Neuronal stem cell (in vitro differentiated cells): ENCODE results near the gene CDH23.

ENCODE experiments used
- DNase-seq: peaks from one replicate; pipeline ENCODE4 v3.0.0-alpha.2; 2013; ENCODE audit warnings: low spot score
- H2AFZ ChIP-seq: one replicate; pipeline ENCODE4 v1.6.1; 2013; ENCODE audit warnings: mild to moderate bottlenecking, low read length, inconsistent platforms
- H2AK5ac ChIP-seq: 2 replicates; pipeline ENCODE4 v1.6.1; 2013; ENCODE audit warnings: low read depth, mild to moderate bottlenecking, inconsistent platforms, low read length, moderate library complexity, mixed read lengths
- H2BK120ac ChIP-seq: 2 replicates; pipeline ENCODE4 v1.6.1; 2013; ENCODE audit warnings: low read depth, mild to moderate bottlenecking, inconsistent platforms, low read length, moderate library complexity, mixed read lengths
- H2BK12ac ChIP-seq: one replicate; pipeline ENCODE4 v1.6.1; 2013; ENCODE audit warnings: low read length, inconsistent platforms
- H2BK15ac ChIP-seq: 2 replicates; pipeline ENCODE4 v1.6.1; 2013; ENCODE audit warnings: mild to moderate bottlenecking, low read length, inconsistent platforms, mixed read lengths
- H2BK5ac ChIP-seq: one replicate; pipeline ENCODE4 v1.6.1; 2013; ENCODE audit warnings: inconsistent platforms, mild to moderate bottlenecking, low read length, moderate library complexity
- H3K14ac ChIP-seq: one replicate; pipeline ENCODE4 v1.6.1; 2013; ENCODE audit warnings: low read length, inconsistent platforms
- H3K18ac ChIP-seq: 2 replicates; pipeline ENCODE4 v1.6.1; 2013; ENCODE audit warnings: low read length, inconsistent platforms
- H3K23ac ChIP-seq: 2 replicates; pipeline ENCODE4 v1.6.1; 2013; ENCODE audit warnings: low read depth, mild to moderate bottlenecking, mixed read lengths, low read length, inconsistent platforms; ENCODE audit not compliant: poor library complexity
- H3K27ac ChIP-seq: replicated peaks from 3 replicates; pipeline ENCODE4 v1.5.1; 2013; ENCODE audit warnings: low read length, inconsistent platforms
- H3K27me3 ChIP-seq, 3 experiments: 2 replicates each; pipeline ENCODE4 v1.6.1; 2013; ENCODE audit warnings: low read length in 3 of 3, mild to moderate bottlenecking in 2 of 3, inconsistent platforms in 1 of 3, low read depth in 1 of 3, mixed read lengths in 1 of 3, moderate library complexity in 1 of 3; ENCODE audit not compliant: control insufficient read depth in 3 of 3, insufficient read depth in 3 of 3
- H3K36me3 ChIP-seq, 2 donors: replicated peaks in 1 of 2; 2 replicates each; pipeline ENCODE4 v1.6.1; 2013; ENCODE audit warnings: low read length in 2 of 2; ENCODE audit not compliant: control insufficient read depth in 2 of 2, insufficient read depth in 2 of 2
- H3K4ac ChIP-seq: 2 replicates; pipeline ENCODE4 v1.6.1; 2013; ENCODE audit warnings: inconsistent platforms, mild to moderate bottlenecking, low read length, moderate library complexity
- H3K4me1 ChIP-seq, 2 donors: 1 replicate in 1 of 2; 2 replicates in 1 of 2; pipeline ENCODE4 v1.6.1; 2013; ENCODE audit warnings: low read length in 2 of 2, low read depth in 1 of 2; ENCODE audit not compliant: control insufficient read depth in 2 of 2, insufficient read depth in 1 of 2
- H3K4me2 ChIP-seq: one replicate; pipeline ENCODE4 v1.6.1; 2013; ENCODE audit warnings: mild to moderate bottlenecking, low read length, inconsistent platforms; ENCODE audit not compliant: insufficient read depth, poor library complexity, severe bottlenecking
- H3K4me3 ChIP-seq, 2 donors: 2 replicates each; pipeline ENCODE4 v1.5.1; 2013; ENCODE audit warnings: low read length in 2 of 2, mild to moderate bottlenecking in 2 of 2, inconsistent platforms in 1 of 2, moderate library complexity in 1 of 2
- H3K79me1 ChIP-seq: one replicate; pipeline ENCODE4 v1.6.1; 2013; ENCODE audit warnings: low read depth, mild to moderate bottlenecking, inconsistent platforms, low read length, moderate library complexity
- H3K9ac ChIP-seq: one replicate; pipeline ENCODE4 v1.6.1; 2013; ENCODE audit warnings: mild to moderate bottlenecking, low read depth, low read length, inconsistent platforms; ENCODE audit not compliant: poor library complexity
- H3K9me3 ChIP-seq, 2 donors: replicated peaks in 1 of 2; 2 replicates each; pipeline versions ENCODE3 to v1.6.1; 2013; ENCODE audit warnings: low read length in 2 of 2, mild to moderate bottlenecking in 2 of 2, inconsistent platforms in 1 of 2, low read depth in 1 of 2, mixed read lengths in 1 of 2, moderate library complexity in 1 of 2; ENCODE audit not compliant: control insufficient read depth in 2 of 2, insufficient read depth in 1 of 2
- H4K8ac ChIP-seq: one replicate; pipeline ENCODE4 v1.6.1; 2013; ENCODE audit warnings: low read depth, mild to moderate bottlenecking, inconsistent platforms, low read length, moderate library complexity
- H4K91ac ChIP-seq: one replicate; pipeline ENCODE4 v1.6.1; 2013; ENCODE audit warnings: low read length, low read depth, mild to moderate bottlenecking, inconsistent platforms; ENCODE audit not compliant: poor library complexity
- whole genome bisulfite sequencing, 2 donors: extraction: QIAGEN DNeasy Blood & Tissue Kit; methylation state at CpG; one replicate each; pipeline ENCODE4 v1.1.7; 2013; ENCODE audit warnings: missing lambda C conversion rate in 2 of 2, mixed read lengths in 1 of 2; ENCODE audit not compliant: insufficient read length in 2 of 2, insufficient replicate concordance in 1 of 2; ENCODE audit errors: extremely low coverage in 2 of 2; 5-methylcytosine and 5-hydroxymethylcytosine counted together

Gene CDH23

DNA sequence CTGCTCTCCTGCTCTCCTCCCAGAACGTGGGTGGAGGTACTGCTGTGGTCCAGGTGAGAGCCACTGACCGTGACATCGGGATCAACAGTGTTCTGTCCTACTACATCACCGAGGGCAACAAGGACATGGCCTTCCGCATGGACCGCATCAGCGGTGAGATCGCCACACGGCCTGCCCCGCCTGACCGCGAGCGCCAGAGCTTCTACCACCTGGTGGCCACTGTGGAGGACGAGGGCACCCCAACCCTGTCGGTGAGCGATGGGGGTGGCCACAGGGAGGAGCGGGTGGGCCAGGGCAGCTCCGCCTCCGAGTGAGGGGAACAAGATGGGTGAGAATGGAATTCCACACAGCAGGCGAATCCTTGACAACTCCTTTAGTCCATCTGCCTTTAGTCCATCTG lies 345.0 kb downstream of the CDH23 start:
- no peak overlapping the region for H2BK5ac ChIP-seq
- H2BK120ac ChIP-seq: no peak overlapping the region
- no peak overlapping the region for H3K23ac ChIP-seq
- peaks cover 0 to 13% (median 0%) of the 10 kb centered on the region in 3 experiments for H3K27me3 ChIP-seq
- no peak overlapping the region for H2AK5ac ChIP-seq
- peaks cover 0 to 3% of the 10 kb centered on the region in 2 donors for H3K4me1 ChIP-seq
- H2BK12ac ChIP-seq: no peak overlapping the region
- H3K4me3 ChIP-seq: no peak overlapping the region
- H4K8ac ChIP-seq: no peak overlapping the region
- peak overlapping the region; percentile 73 for H3K14ac ChIP-seq
- no CpG with 5 or more reads among the region's 20 CpGs for WGBS, 2 donors
- H4K91ac ChIP-seq: no peak overlapping the region
- H3K9me3 ChIP-seq: no peaks in the 10 kb centered on the region
- H3K9ac ChIP-seq: peak overlapping the region; percentile 45
- H2BK15ac ChIP-seq: peak overlapping the region; percentile 20
- no peak for DNase-seq
- H3K18ac ChIP-seq: peak overlapping the region; percentile 40
- no peaks in the 10 kb centered on the region for H3K36me3 ChIP-seq
- no peak overlapping the region for H3K4me2 ChIP-seq
- no peaks in the 10 kb centered on the region for H3K79me1 ChIP-seq
- H3K27ac ChIP-seq: no peak overlapping the region
- H3K4ac ChIP-seq: no peak overlapping the region
- H2AFZ ChIP-seq: no peak overlapping the region

DNA sequence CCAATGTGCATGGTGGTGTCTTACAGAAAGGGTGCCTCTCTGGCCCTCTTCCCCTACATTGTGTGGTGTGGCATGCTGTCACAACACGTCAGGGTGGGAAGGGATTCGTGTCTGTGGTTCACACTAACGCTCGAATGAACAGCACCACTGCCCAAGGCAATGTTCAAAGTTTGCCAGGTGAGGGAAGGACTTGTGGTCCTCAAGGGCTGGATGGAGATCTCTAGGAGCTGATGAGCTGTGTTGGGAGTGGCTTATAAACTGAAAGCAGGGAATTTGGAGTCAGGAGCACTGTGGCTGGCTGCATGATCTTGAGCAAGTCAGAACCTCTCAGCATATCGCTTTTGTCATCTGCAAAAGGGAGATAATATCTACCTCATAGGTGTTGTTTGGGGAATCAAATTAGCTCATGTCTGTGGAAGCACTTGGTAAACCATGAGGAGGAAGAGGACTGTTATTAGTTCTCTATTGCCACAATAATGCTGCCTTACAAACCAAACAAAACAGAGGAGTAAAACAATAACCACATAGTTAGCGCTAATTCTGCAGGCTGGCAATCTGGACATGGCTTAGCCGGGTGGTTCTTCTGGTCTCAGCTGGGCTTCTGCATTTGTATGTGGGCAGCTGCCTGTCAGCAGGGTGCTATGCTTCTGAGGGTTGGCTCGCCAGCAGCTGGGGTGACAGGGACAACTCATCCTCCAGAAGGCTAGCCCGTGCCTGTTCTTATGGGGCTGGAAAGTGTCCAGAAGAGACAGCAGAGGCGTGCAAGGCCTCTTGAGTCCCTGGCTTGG lies 345.8 kb downstream of the CDH23 start:
- no peak overlapping the region for H3K23ac ChIP-seq
- H2BK12ac ChIP-seq: no peak overlapping the region
- H3K27me3 ChIP-seq: peaks cover 0 to 10% (median 0%) of the 10 kb centered on the region in 3 experiments
- H3K18ac ChIP-seq: no peak overlapping the region
- H2BK15ac ChIP-seq: no peak overlapping the region
- H2AFZ ChIP-seq: no peak overlapping the region
- no peak overlapping the region for H4K8ac ChIP-seq
- no peaks in the 10 kb centered on the region for H3K9me3 ChIP-seq
- H3K9ac ChIP-seq: no peak overlapping the region
- no peaks in the 10 kb centered on the region for H3K36me3 ChIP-seq
- peaks cover 0 to 3% of the 10 kb centered on the region in 2 donors for H3K4me1 ChIP-seq
- WGBS, 2 donors: no CpG with 5 or more reads among the region's 10 CpGs
- H3K79me1 ChIP-seq: no peaks in the 10 kb centered on the region
- H2BK120ac ChIP-seq: no peak overlapping the region
- no peak overlapping the region for H3K4me2 ChIP-seq
- H3K27ac ChIP-seq: no peak overlapping the region
- H4K91ac ChIP-seq: no peak overlapping the region
- no peak overlapping the region for H2AK5ac ChIP-seq
- no peak for DNase-seq
- H3K14ac ChIP-seq: no peak overlapping the region
- no peak overlapping the region for H3K4me3 ChIP-seq
- H2BK5ac ChIP-seq: no peak overlapping the region
- no peak overlapping the region for H3K4ac ChIP-seq

DNA sequence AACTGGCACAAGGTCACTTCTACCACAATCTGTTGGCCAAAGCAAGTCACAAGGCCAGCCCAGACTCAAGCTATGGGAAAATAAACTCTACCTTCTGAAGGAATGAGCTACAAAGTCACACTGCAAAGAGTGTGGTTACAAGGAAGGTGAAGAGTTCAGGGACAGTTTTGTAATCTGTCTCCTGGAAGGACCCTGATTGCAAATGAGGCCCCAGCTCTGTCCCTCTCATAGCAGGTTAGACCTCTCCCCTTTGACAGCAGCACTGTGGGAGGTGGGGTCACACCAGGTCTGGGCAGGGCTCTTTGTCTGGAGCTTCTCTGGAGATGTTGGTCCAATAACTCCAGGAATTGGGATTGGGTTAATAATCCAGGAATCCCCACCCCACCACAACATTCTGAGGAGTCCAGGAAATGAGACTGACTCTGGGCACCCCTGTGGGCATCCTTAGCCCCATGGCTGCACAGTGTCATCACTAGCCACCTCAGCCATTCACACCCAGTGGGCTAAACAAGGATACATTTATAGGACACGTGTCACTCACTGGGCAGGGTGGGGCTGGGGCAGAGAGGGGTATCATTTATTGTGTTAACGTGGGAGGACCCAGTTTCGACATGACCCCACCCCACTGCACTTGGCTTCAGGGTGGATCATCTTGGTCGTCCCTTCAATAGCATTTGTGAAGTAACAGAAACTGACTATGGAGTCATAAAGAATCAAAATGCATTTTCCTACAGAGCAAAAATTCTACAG lies 346.5 kb downstream of the CDH23 start:
- H3K4ac ChIP-seq: no peak overlapping the region
- peaks cover 0 to 8% of the 10 kb centered on the region in 2 donors for H3K4me1 ChIP-seq
- H3K36me3 ChIP-seq: no peaks in the 10 kb centered on the region
- no peak overlapping the region for H4K8ac ChIP-seq
- DNase-seq: no peak
- peaks cover 0 to 10% (median 0%) of the 10 kb centered on the region in 3 experiments for H3K27me3 ChIP-seq
- no peak overlapping the region for H3K27ac ChIP-seq
- H3K18ac ChIP-seq: no peak overlapping the region
- H3K14ac ChIP-seq: no peak overlapping the region
- H2AFZ ChIP-seq: no peak overlapping the region
- no peak overlapping the region for H3K9ac ChIP-seq
- no peak overlapping the region for H2BK15ac ChIP-seq
- no peak overlapping the region for H3K4me2 ChIP-seq
- no peak overlapping the region for H3K4me3 ChIP-seq
- H3K79me1 ChIP-seq: no peaks in the 10 kb centered on the region
- H2BK120ac ChIP-seq: no peak overlapping the region
- no peaks in the 10 kb centered on the region for H3K9me3 ChIP-seq
- no peak overlapping the region for H2BK12ac ChIP-seq
- H3K23ac ChIP-seq: no peak overlapping the region
- no peak overlapping the region for H2BK5ac ChIP-seq
- no CpG with 5 or more reads among the region's 4 CpGs for WGBS, 2 donors
- no peak overlapping the region for H2AK5ac ChIP-seq
- H4K91ac ChIP-seq: no peak overlapping the region

DNA sequence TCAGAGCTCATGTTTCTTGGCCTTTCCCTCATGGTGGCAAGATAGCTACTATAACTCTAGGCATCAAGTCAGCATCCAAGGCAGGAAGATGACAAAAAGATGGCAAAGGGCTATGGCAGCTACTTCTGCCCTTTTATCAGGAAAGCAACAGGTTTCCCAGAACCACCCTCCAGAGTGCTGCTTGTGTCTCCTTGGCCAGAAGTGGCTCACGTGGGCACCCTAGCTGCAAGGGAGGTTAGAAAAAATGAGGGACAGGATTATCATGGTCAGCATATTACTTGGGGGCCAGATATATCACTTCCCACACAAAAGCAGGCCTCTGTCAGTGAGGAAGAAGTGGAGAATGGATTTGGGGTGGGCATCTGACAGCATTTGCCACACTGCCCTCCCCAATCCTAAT lies 347.1 kb downstream of the CDH23 start:
- no CpG with 5 or more reads among the region's 1 CpG for WGBS, 2 donors
- Histone ChIP-seq H3K14ac (no peak overlapping the region), H3K79me1 (no peaks in the 10 kb centered on the region), H3K4me1 (peaks cover 3 to 8% of the 10 kb centered on the region in 2 donors), H3K36me3 (no peaks in the 10 kb centered on the region), H2AK5ac (no peak overlapping the region), H3K4me2 (no peak overlapping the region), H4K91ac (no peak overlapping the region), H2BK15ac (no peak overlapping the region), H3K18ac (no peak overlapping the region), H3K9me3 (no peaks in the 10 kb centered on the region), H3K27me3 (peaks cover 0 to 5% (median 0%) of the 10 kb centered on the region in 3 experiments), H3K23ac (no peak overlapping the region), H3K9ac (no peak overlapping the region), H3K4ac (no peak overlapping the region), H2BK120ac (no peak overlapping the region), H2BK12ac (no peak overlapping the region), H2BK5ac (no peak overlapping the region), H4K8ac (no peak overlapping the region), H2AFZ (no peak overlapping the region), H3K4me3 (no peak overlapping the region), H3K27ac (no peak overlapping the region)
- DNase-seq: no peak
